ENCODE data around the gene C1orf21. TPM values are rescaled to one million over a fixed set of nuclear protein-coding genes. Genes with fewer than 3 reads are reported as not detected.

The C1orf21 gene
- total and polyA plus RNA-seq, 8 donors: 37.0 to 75.3 (median 47.3) TPM

GRCh38 chr1:184568148-184568547 lies 181.3 kb downstream of the C1orf21 start:
- Histone ChIP-seq H3K27me3 (no peaks in the 10 kb centered on the region), H3K27ac (no peak overlapping the region), H3K4me3 (no peak overlapping the region), H3K9me3 (no peaks in the 10 kb centered on the region), H3K36me3 (no peaks in the 10 kb centered on the region), H3K4me1 (peaks cover under 1 to 2% of the 10 kb centered on the region in 2 donors)
- TF ChIP-seq CTCF (IDR thresholded peaks at IDR 0.05): no peak
- DNase-seq: no peak
- intact Hi-C loops (cut with DNase I): loop anchor here in 1 of 2 donors (10.0 kb wide), 2 partner anchors 97 to 493 kb away; no protein-coding TSS in a partner anchor
- no peak for ATAC-seq

DNA sequence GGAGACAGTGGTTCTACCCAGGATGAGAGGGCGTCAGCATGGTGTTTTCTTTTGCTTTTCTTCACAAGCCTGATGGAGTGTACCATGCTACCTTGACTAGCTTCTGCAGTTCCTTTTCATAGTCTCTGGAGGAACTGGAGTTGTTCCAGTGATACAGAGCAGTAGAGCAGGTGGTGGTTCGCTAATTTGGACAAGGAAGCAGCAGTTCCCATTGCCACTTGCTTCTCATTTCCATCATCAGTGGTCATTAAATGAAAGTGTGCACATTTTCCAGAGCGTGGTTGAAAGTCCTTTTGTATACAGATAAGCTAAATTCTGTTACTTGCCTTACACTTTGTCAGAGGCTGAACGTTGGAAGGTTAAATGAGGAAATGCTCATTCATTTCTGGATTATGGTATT lies 182.3 kb downstream of the C1orf21 start:
- intact Hi-C loops (cut with DNase I): loop anchor here in 1 of 2 donors (10.0 kb wide), 2 partner anchors 96 to 494 kb away; no protein-coding TSS in a partner anchor
- H3K27ac ChIP-seq: no peak overlapping the region

DNA sequence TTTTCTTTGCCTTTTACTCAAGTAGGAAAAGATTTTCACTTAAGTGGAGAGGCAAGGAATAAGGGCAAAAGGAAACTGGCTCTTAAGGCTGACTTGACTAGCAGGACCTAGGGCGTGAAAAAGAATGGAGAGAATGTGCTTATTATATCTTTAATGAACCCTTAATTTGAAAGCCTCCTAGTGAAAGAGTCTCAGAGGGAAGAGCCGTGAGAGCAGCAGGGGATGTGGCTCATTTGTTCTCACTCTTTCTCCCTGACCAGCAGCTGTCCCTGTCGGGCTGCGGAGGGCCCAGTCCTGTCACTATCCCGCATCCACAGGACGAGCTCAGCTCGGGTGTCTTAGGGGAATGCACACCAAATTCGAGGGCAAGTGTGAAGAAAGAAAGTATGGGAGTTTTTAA lies 187.8 kb downstream of the C1orf21 start:
- intact Hi-C loops (cut with DNase I): no loop called here
- H3K27me3 ChIP-seq: no peaks in the 10 kb centered on the region
- ATAC-seq: peak; percentile 82

More for the DNA sequence above, 182.3 kb downstream of the C1orf21 start:
- TF ChIP-seq CTCF (IDR thresholded peaks at IDR 0.05): no peak
- Histone ChIP-seq H3K9me3 (no peaks in the 10 kb centered on the region), H3K4me1 (no peaks in the 10 kb centered on the region), H3K4me3 (no peak overlapping the region), H3K27me3 (no peaks in the 10 kb centered on the region), H3K36me3 (no peaks in the 10 kb centered on the region)
- no peak for DNase-seq
- ATAC-seq: no peak

GRCh38 chr1:184576822-184577221 lies 190.0 kb downstream of the C1orf21 start:
- no peak overlapping the region for H3K4me3 ChIP-seq
- ATAC-seq: no peak

More for the DNA sequence above, 187.8 kb downstream of the C1orf21 start:
- no peaks in the 10 kb centered on the region for H3K9me3 ChIP-seq
- TF ChIP-seq CTCF (IDR thresholded peaks at IDR 0.05): no peak
- H3K27ac ChIP-seq: peak overlapping the region in 1 of 2 donors; percentile 50
- H3K4me1 ChIP-seq: no peaks in the 10 kb centered on the region
- no peaks in the 10 kb centered on the region for H3K36me3 ChIP-seq
- no peak overlapping the region for H3K4me3 ChIP-seq
- DNase-seq: no peak

DNA sequence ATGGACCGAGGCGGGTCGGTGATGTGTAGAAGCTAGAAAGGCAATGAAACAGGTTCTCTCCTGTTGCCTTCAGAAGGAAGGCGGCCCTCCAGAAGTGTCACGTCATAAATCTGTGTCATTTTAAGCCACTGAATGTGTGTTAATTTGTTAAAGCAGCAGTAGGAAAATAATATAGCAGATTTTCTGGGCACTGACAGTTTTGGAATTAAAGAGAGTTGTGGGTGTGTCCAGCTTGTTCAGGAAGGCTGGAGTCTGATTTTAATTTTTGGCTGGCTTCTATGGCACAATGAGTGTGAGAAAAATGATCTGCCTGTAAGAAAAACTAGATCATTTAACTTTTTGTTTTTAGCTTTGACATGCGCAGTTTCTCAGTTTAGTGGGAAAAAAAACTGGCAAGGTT lies 190.5 kb downstream of the C1orf21 start:
- Histone ChIP-seq H3K36me3 (no peaks in the 10 kb centered on the region), H3K4me3 (no peak overlapping the region), H3K27ac (no peak overlapping the region), H3K4me1 (no peaks in the 10 kb centered on the region), H3K9me3 (peaks cover 0 to 2% of the 10 kb centered on the region in 2 donors), H3K27me3 (no peaks in the 10 kb centered on the region)
- no peak for ATAC-seq
- no peak for DNase-seq
- TF ChIP-seq CTCF (IDR thresholded peaks at IDR 0.05): no peak
- intact Hi-C loops (cut with DNase I): no loop called here

More at GRCh38 chr1:184576822-184577221, 190.0 kb downstream of the C1orf21 start:
- Histone ChIP-seq H3K9me3 (peaks cover 0 to 2% of the 10 kb centered on the region in 2 donors), H3K27ac (no peak overlapping the region), H3K27me3 (no peaks in the 10 kb centered on the region), H3K4me1 (no peaks in the 10 kb centered on the region), H3K36me3 (no peaks in the 10 kb centered on the region)
- intact Hi-C loops (cut with DNase I): no loop called here
- no peak for DNase-seq
- TF ChIP-seq CTCF (IDR thresholded peaks at IDR 0.05): no peak

Data from left lung (tissue), 10 donors.